Epithelial cell of esophagus (primary cell): ENCODE measurements around the gene TENM3.

Experiments
- DNase-seq: peaks from one replicate; pipeline ENCODE4 v3.0.0; 2010; ENCODE audit warnings: low read depth
- H3K4me3 ChIP-seq: 2 replicates; pipeline ENCODE4 v1.5.1; 2011; ENCODE audit warnings: mild to moderate bottlenecking, low read length, control low read depth
- TF ChIP-seq, protein P1 (sequence below): IDR thresholded peaks from 2 replicates; pipeline ENCODE4 v1.5.1; 2011; ENCODE audit warnings: low read depth, mild to moderate bottlenecking, low read length, control low read depth, inconsistent platforms; ENCODE audit not compliant: insufficient read depth; ENCODE audit errors: missing control alignments

The TENM3 gene

DNA sequence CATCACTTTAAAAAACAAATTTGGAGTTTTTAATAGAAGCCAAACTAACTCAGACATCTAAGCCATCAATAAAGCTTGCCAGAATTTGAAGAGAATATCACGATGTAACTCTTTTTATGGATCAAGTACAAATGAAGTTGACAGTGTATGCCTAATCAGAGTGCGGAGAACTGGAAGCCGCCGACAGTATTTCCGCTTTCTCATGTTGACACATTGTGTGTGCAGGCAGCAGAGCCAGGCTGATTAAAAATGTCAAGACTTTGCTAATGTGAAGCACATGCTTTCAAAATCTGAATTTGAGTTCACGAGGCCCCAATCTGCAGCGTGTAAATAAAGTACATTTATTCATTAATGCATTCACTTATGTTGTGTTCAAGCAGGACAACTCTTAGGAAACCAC, 161.2 kb downstream of the TENM3 start:
- TF ChIP-seq, protein P1, sequence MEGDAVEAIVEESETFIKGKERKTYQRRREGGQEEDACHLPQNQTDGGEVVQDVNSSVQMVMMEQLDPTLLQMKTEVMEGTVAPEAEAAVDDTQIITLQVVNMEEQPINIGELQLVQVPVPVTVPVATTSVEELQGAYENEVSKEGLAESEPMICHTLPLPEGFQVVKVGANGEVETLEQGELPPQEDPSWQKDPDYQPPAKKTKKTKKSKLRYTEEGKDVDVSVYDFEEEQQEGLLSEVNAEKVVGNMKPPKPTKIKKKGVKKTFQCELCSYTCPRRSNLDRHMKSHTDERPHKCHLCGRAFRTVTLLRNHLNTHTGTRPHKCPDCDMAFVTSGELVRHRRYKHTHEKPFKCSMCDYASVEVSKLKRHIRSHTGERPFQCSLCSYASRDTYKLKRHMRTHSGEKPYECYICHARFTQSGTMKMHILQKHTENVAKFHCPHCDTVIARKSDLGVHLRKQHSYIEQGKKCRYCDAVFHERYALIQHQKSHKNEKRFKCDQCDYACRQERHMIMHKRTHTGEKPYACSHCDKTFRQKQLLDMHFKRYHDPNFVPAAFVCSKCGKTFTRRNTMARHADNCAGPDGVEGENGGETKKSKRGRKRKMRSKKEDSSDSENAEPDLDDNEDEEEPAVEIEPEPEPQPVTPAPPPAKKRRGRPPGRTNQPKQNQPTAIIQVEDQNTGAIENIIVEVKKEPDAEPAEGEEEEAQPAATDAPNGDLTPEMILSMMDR = no peak
- H3K4me3 ChIP-seq = no peak overlapping the region
- no peak for DNase-seq

DNA sequence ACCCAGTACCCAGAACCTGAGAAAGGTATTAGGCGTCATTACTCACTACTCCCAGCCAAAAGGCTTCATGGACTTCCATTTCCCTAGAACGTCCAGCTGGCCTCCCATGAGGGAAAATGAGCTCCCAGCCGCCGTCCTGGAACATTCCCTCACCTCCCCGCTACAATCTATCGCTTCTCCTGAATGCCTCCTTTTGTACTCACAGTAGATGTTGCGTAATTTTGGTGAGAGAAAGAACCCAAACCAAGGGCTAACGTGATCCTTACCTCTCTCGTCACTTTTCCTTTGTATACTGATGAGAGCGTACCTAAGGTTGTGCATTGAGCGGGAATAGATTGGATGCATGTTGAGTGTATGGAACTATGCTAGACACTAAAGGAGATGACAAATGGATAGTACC, 161.9 kb downstream of the TENM3 start:
- TF ChIP-seq, protein P1 = no peak
- DNase-seq = no peak

DNA sequence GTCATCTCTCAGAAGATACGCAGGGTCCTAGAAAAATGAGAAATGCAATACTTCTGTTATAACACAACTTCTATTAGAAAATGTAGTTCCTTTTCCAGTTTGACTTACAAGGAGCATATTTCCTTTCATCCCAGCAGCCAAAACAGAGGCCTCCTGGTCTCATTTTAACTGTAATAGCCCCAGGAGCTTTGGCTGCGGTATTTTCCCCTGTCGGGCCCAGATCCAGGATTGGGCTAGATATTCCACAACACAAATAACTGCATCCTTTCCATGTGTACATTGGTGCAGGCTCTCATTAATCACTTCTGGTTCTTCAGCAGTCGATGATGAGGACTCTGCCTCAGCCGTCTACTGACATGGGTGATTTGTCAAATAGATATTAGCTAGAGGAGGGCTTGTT, 166.1 kb downstream of the TENM3 start:
- TF ChIP-seq, protein P1 = no peak
- no peak overlapping the region for H3K4me3 ChIP-seq
- no peak for DNase-seq

More for the DNA sequence above, 161.9 kb downstream of the TENM3 start:
- H3K4me3 ChIP-seq = no peak overlapping the region

DNA sequence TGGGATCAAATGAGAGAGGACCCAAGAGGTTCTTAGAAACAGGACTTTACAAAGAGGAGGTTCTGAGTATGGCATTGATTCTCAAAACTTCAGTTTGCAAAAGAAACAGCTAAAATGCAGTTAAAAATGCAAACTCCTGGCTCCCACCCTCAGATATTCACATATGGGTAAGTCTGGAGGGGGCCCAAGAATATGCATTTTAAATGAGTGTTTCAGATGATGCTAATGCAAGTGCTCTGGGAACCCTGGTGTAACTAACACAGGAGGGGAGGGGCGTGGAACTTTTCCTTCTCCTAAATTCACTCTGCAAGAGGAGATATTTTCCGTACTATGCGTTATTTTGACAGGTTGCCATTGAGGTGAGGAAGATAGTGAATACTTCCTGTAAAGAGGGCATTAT, 168.2 kb downstream of the TENM3 start:
- no peak for DNase-seq
- TF ChIP-seq, protein P1 = no peak
- no peak overlapping the region for H3K4me3 ChIP-seq

DNA sequence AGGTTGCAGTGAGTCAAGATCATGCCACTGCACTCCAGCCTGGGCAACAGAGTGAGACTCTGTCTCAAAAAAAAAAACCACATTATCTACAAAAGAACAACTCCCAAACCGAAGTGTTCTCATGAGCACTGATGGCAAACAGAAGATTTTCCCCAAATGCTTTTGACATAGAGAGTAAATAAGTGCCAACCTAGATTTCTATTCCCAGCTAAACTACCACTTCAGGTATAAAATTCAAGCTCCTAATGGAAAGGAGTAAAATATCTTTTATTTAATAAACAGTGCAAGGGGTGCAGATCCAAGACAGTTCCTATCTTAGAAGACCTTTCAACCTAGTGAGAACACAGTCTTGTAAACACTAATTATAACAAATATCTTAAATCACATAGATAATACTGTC, 170.3 kb downstream of the TENM3 start:
- TF ChIP-seq, protein P1 = no peak
- DNase-seq = no peak
- no peak overlapping the region for H3K4me3 ChIP-seq

DNA sequence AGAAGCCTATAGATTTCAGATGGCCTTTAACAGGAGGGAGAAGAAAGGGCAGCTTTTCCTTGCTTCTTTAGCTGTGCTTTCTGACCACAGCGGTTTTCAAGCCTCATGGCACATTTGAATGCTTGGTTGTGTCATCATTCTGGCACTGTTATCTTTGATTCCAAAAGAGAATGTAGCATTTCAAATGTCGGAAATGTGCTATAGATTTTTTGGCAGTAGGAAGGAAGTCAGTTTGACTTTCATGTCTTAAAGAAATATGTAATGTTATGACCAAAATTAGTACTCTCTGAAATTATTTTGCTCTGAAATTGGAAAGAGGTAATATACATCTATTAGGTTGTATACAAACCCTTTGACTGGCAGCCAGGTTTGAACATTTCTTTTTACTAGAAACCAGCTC, 171.9 kb downstream of the TENM3 start:
- no peak overlapping the region for H3K4me3 ChIP-seq
- TF ChIP-seq, protein P1 = no peak
- DNase-seq = no peak

DNA sequence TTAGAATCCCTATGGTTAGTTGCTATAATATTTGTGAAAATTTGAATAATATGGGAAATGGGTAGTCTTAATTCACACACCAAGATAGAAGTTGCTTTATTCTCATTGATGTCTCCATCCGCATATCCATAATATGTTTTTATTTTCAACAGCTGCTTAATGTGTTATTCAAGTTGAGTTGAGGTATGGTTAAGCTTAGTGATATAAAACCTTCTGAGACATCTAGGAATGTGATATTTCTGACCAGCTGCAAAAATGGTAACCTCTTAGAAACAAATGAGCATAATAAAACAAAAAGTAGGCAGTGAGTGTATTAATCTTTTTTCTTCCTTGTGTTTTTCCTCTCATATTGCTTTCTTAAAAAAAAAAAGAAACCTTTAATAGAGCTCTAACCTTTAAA, 172.9 kb downstream of the TENM3 start:
- no peak for DNase-seq
- TF ChIP-seq, protein P1 = no peak
- no peak overlapping the region for H3K4me3 ChIP-seq
